ENCODE results near the gene CEP43.

The CEP43 gene

DNA sequence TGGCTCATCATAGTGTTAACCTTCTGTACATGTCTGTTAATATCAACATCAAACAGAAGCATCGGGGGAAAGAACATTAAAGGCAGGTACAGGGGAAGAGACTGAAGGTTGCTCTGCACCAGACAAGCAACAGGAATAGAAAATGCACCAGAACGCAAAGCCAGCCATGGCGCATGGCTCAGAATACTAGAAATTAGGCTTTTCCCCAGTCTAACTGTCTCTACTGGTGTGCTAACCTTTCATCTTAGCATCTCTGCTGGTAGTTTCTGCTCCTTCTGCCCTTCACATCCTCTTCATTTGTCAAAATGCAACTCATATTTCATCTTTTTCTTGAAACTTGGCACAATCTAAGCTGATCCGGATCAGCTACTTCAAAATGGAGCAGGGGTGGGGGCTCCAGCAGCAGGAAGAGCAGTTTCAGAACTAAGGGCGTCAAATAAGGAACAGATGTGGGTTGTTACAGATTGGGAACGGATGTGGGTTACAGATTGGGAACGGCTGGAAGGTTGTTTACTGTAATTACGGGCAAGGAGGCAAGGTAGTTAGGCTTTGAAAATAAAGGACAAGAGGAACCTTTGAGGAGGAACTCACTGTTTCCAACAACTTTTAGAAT is 29.7 kb upstream of the CEP43 start:
- DNase-seq: no peak

- no peak for DNase-seq
Measured at GRCh38 chr6:166970091-166970490, 29.1 kb upstream of the CEP43 start.

DNA sequence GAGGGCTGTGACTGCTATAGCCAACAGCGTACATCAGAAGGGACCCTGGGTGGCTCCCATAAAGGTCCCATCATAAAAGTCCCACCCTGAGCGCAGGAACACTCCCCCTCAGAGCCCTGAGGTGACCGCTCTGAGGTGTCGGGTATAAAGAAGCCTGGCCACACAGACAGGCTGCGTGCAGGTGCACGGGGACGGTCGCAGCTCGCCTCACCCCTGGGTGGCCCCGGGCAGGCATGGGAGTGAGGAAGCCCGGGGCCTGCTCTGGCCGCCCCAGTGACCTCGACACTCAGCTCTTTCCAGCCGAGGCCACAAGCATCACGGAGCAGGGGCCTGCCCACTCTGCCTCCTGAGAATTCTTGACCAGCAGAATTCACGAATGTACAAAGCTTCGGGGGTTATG is 28.4 kb upstream of the CEP43 start:
- no peak for DNase-seq

GRCh38 chr6:166971271-166971670 is 27.9 kb upstream of the CEP43 start:
- no peak for DNase-seq

GRCh38 chr6:166972101-166972500 is 27.1 kb upstream of the CEP43 start:
- DNase-seq: no peak

GRCh38 chr6:166976636-166977035 is 22.6 kb upstream of the CEP43 start:
- DNase-seq: no peak

- DNase-seq: no peak
Measured at GRCh38 chr6:166977621-166978525, 21.3 kb upstream of the CEP43 start.

DNA sequence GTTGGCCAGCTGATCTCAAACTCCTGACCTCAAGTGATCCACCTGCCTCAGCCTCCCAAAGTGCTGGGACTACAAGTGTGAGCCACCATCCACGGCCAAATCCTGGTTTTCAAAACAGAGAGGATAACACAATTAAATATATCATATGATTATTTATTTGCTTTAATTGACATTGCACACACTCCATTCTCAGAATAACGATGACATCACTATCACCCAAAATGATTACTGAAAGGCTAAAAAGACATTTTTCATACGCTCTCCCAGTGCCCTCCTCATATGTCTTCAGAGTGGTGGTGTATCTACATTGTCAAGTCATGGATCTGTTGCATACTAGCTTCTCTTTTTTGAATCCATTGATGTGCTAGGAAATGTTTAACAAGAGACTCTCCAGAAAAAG is 18.5 kb upstream of the CEP43 start:
- no peak for DNase-seq

GRCh38 chr6:166987448-166987847 is 11.7 kb upstream of the CEP43 start:
- no peak for DNase-seq

DNA sequence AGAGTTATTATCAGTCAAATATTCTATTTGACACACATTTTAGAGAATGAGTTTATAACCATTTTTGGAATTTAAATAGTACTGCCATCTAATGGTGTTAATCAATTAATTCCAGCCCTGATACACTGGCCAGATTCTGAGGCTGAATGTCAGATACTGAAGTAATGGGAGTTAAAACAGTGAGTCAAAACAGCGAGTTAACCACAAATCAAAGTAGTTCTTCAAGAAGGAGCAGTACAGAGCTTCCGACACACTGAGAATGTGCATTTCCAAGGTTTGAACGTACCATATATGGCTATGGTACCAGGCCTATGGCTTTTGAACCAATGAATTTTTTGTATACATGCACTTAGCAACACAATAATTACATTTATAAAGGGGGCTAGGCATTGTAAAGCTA is 11.3 kb upstream of the CEP43 start:
- no peak for DNase-seq

GRCh38 chr6:166988674-166989201 is 10.5 kb upstream of the CEP43 start:
- no peak for DNase-seq

GRCh38 chr6:166989427-166990032 is 9.7 kb upstream of the CEP43 start:
- no peak for DNase-seq

- no peak for DNase-seq
Measured at GRCh38 chr6:166996406-166996805, 2.8 kb upstream of the CEP43 start.

- no peak for DNase-seq
Measured at GRCh38 chr6:166997348-166997747, 1.8 kb upstream of the CEP43 start.

GRCh38 chr6:166997768-166998255 is 1.4 kb upstream of the CEP43 start:
- no peak for DNase-seq

GRCh38 chr6:166998256-166999144 is 697 bp upstream of the CEP43 start:
- DNase-seq: peak in 1 of 2 experiments; percentile 30

GRCh38 chr6:166999884-167000253 is 672 bp downstream of the CEP43 start:
- DNase-seq: no peak

DNA sequence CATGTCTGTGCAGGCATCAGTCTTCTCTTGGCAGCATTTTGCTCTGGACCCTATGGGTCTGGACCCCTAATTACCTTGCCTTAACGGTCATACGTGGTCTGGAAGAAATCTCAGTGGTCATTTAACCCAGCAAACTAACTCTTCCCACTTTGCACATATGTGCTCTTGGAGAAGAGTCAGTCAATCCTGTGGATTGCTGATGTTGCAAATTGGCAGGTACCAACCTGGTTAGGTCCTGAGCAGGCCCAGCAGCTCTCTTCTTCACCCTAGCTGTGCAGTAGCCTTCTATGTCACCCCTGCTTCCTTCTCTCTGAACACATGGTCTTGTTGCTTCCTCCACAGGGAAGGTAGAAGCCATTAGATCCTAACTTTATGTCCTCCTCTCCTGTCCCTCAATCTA is 1.6 kb downstream of the CEP43 start:
- no peak for DNase-seq

DNA sequence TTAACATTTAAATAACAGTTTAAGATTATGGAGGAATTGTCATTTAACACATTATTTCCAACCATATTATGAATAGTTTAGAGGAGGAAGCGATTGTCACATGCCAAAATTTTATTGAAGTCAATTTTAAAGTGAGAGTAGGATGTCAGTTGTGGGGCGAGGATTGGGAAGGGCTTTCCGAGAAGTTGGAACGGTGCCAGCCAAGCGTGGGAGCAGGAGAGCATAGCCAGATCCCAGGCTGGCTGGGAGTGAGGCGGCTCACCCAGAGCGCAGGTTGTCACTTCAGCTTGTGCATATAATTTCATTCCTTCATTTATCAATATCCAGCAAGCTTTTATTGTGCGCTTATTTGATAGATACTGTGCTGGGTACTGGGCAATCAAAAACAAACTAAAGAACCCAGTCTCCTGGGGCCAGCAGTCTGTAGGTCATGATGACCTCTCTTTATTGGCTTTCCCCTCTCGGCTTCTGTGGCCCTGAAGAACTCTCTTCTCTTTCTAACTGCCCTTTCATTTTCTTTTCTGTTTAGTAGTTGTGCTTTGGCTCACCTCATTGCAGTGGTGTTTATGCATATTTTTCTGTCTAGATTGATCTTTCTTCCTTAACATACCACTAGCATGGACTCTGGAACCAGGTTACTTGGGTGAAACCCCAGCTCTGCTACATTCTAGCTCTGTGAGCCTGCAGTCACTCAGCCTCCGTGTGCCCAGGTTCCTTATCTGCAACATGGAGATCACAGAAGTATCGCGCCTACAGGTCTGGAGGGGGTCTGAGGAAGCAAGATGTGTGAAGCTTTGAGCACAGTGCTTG is 6.4 kb downstream of the CEP43 start:
- DNase-seq: no peak

- no peak for DNase-seq
Measured at GRCh38 chr6:167007985-167008384, 8.8 kb downstream of the CEP43 start.

GRCh38 chr6:167013067-167013466 is 13.9 kb downstream of the CEP43 start:
- DNase-seq: no peak

DNA sequence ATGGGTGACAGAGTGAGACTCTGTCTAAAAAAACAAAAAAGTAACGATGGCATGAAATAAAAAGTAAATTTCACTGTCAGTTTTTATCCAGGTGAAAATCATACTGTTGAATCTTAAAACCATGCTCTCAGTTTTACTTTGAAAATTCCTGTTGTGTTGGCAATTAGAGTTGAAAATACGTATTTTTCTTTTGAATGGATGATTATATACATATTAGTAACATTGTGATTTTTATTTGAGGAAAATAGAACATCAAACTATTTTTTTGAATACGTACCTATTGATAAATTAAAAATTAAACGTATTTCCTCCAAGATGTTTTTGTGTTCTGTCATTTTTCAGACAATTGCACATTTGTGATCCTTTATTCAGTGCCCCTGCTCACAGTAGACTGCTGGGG is 14.7 kb downstream of the CEP43 start:
- DNase-seq: no peak

Data from NCI-H187 (cell line).